Stimulated activated CD8-positive, alpha-beta memory T cell treated with anti-CD3 and anti-CD28 coated beads, Interleukin-15, amount 100 ng/mL, for 48 hours (primary cell): ENCODE results near the gene TSPEAR.
"Not testable (repeated sequence)": the region's sequence is repeated elsewhere in the genome, so short reads cannot be mapped to it uniquely, and the experiment has no call there.

ENCODE experiments used
- DNase-seq, 2 donors: peaks; one replicate each; pipeline ENCODE4 v3.0.0-alpha.2; 2020; ENCODE audit warnings: low read depth in 2 of 2

The TSPEAR gene

GRCh38 chr21:44606495-44606894 lies 104.9 kb downstream of the TSPEAR start:
- DNase-seq: no peak

- DNase-seq: no peak
Observed at GRCh38 chr21:44603911-44604310, 107.5 kb downstream of the TSPEAR start.

- DNase-seq: no peak
Observed at GRCh38 chr21:44603109-44603875, 108.1 kb downstream of the TSPEAR start.

GRCh38 chr21:44602463-44602850 lies 108.9 kb downstream of the TSPEAR start:
- no peak for DNase-seq

DNA sequence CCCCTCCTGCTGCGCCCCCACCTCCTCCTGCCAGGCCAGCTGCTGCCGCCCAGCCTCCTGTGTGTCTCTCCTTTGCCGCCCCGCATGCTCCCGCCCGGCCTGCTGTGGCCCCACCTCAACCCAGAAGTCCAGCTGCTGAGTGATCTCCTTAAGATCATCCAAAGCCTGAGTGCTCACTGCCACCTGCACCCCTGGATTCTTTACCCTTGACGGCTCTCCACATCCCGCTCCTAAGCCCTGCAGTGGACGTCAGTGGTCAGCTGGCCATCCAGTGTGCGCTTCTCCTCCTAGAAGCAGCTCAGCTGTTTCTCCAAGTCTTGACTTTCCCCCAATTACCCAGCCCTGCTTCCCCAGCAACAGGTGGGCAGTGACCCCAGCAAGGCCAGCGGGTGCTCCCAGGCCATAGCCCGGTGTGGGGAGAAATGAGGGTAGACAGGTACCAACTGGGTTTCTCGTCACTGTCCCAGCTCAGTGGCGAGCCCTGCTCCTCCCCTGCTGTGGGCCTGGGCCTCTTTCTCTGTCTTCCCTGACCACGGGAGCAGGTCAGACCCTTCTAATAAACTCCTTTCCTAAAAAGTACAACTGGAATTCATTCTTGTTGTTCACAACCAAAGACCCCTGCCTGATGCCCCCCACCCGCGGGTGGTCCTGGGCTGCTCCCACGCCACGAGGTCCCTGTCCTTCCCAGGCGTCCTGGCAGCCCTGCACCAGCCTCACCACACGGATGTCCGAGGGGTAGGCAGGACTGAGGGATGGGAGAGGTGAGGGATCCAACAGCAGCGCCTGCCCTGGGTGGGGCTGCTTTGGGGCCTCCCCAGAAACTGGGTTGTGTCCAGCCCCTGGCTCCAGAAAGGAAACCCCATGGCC lies 109.5 kb downstream of the TSPEAR start:
- DNase-seq: no peak

GRCh38 chr21:44601091-44601490 lies 110.3 kb downstream of the TSPEAR start:
- DNase-seq: not testable (repeated sequence)

GRCh38 chr21:44600118-44600978 lies 111.0 kb downstream of the TSPEAR start, which contains the start of gene KRTAP10-7:
Gene KRTAP10-7, plus strand, starts transcription at chr21:44600597. Its CDS starts 25 bp downstream, at chr21:44600622.
- not testable (repeated sequence) for DNase-seq

GRCh38 chr21:44599264-44600029 lies 111.9 kb downstream of the TSPEAR start:
- DNase-seq: no peak

DNA sequence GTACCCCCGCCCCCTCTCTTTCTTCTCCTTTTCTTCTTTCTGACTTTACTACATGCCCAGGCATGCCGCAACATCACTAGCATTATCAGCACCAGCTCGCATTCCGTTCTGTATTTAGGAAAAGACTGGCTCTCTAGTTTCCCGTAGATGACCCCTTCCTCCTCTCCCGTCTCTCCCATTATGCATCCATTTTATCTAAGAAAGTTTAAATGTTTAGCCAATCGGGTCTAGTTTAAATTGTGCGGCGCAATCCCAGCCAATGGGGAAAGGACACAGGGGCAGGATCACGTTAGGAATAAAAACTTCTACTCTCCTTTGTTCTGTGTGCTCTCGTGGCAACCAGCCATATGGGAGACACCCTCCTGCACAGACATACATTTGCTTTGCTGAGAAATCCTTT lies 113.3 kb downstream of the TSPEAR start:
- no peak for DNase-seq

DNA sequence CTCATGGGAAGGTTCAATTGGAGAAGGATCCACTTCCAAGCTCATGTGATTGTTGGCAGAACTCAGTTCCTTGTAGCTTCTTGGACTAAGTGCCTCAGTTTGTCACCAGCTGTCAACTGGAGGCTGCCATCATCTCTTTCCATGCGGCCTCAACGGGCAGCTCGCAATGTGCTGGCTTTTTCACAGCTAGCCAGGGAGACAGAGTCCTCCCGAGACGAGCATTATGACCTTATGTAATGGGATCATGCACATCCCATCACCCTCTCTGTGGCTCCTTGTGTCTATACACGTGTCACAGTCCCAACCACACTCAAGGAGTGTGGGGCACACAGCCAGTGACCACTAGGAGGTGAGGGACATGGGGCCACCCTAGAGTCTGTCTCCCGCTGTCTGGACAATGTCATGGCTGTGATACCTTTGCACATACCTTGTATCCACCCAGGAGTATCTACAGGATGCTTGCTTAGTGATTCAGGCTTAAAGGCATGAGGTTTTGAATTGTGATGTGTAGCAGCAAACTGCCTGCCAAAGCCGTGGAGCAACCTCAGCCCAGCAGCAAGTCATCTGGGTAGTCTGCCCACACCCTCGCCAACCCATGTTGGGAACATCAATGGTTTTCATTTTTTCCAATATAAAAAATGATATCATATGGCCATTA lies 115.2 kb downstream of the TSPEAR start:
- no peak for DNase-seq

DNA sequence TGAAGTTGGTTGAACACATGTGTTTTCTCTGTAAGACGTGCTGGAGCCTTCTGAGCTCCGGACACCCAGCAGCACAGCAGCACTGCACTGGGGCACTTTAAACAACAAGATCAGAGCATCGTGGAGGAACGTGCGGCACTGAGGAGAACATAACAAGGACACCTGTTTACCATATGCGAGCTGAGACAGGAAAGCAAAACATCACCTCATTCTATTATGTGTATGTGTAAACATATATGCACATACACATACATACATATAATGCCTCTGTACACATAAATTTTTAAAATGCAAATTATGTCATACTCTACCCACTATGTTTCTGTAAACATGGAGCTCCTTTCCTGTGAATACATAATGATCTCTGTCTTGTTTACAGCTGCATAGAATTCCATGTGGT lies 115.8 kb downstream of the TSPEAR start:
- DNase-seq: no peak

GRCh38 chr21:44594406-44594916 lies 116.9 kb downstream of the TSPEAR start:
- DNase-seq: no peak

DNA sequence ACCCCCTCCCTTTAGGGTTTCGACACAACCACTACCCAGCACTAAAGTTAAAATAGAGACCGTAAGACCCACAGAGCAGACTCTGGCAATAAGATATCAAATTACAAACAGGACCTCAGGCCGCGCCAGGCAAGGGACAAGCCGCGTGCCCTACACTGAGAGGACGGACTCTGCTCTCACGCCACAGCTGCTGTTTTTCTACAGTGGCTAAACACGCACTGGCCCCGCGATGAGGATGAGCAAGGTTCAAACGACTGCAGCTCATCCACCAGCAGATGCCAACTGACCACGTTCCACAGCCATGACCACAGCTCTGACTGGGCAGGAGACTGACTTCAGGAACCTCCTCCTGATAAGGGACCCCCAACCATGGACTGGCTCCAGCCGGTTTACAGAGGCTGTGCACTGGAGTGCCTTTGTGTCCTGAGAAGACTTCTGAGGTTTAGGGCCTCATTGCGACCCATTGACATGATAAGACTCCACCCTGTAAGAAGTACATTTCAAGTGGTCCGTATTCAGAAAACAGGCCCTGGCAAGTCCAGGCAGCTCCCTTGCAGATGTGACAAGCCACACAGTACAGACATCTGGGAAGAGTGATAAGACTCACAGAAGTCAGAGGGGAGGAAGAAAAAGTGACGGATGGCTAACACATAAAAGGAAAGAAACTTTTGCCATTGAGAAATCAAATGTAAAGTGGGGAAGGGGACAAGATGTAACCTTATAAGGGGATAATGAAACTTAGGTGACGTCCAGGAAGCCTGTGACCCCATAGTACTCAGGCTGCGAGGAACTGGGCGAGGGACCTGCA lies 117.6 kb downstream of the TSPEAR start:
- DNase-seq: no peak

DNA sequence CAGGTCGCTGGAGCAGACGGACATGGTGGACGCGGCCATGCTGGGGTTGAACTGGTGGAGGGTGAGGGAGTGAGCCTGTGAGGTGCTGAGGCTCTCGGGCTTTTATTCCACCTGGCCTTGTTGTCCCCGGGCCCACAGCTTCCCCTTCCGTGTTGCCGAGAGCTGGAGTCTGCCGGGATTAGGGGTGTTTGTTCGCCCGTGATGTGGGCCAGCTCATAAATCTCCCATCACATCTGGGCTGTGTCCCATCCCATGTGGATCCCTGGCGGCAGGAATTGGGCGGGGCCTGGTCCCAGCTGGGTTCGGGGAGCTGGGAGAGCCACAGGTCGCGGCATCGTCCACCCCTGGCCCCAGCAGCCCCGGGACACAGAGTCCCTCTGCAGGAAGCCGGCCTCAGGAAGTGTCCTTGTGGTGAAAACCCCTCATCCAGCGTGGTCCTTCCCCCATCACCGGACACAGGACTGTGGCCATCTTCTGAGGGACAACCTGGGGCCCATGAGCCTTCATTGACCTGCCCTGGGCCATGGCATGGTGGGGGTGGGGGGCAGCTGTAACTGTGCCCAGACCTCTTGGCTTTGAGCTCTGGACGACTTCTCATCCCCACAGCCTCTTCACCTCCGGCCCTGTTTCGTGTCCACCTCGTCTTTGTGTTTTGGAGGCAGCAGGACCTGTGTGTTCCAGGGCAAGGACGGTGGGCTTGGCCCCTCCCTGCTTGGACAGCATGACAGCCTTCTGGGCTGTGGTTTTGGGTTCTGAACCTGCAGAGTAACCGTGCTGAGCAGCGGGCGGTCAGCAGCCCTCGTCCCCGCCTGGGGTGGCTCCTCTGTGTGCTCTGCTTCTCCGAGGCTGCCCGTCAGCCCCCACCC lies 118.7 kb downstream of the TSPEAR start, which contains the start of gene KRTAP10-6:
Gene KRTAP10-6 (minus strand): TSS at position 60 of the 866 bp plus-strand sequence. CDS start 21 bp downstream, at position 39.
- no peak for DNase-seq

DNA sequence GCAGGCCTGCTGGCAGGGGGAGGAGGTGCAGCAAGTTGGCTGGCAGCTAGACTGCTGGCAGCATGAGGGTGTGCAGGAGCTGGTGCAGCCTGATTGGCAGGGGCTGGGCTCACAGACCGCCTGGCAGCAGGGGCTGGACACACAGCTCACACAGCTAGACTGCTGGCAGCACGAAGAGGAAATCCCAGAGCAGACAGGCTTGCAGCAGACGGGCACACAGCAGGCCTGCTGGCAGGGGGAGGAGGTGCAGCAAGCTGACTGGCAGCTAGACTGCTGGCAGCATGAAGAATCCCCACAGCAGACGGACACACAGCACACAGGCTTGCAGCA lies 119.6 kb downstream of the TSPEAR start:
- DNase-seq: not testable (repeated sequence)

GRCh38 chr21:44590897-44591800 lies 120.2 kb downstream of the TSPEAR start:
- not testable (repeated sequence) for DNase-seq

DNA sequence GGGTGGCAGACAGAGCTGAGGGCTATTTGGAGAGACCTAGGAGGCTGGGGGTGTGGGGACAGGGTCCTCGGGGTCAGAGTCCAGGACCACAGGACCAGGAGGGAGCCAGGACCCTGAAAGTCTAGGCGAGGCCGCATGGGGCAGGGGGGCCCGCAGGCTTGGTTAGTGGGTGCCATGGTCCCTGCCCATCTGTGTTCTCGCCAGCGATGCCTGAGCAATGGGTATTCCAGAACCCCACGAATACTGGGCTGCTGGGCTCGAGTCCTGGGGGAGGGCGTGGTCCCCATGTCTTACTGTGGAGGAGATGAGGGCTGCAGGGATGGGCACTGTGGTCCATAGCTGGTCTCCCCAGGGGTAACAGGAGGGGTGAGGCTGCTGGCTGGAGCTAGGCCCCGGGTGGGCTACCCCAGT lies 121.1 kb downstream of the TSPEAR start:
- no peak for DNase-seq
